MCF 10A (cell line): ENCODE data around the gene ARL6IP6. TPM values are rescaled to one million over a fixed set of nuclear protein-coding genes. Genes with fewer than 3 reads are reported as not detected.
"Not testable (repeated sequence)": the region's sequence is repeated elsewhere in the genome, so short reads cannot be mapped to it uniquely, and the experiment has no call there.

Source experiments
- BruUV-seq: library from RNA; stranded (reverse); fragments of 400-500 nt; replicated peaks from 2 replicates; lab custom pipeline; 2021; lab: Mats Ljungman, UMichigan
- CTCF ChIA-PET: fragments of 300-600 bp; sonication (Branson Sonifier 250); formaldehyde crosslinking; extraction: SDS; loops from one replicate; lab custom pipeline; 2021; ENCODE audit warnings: antibody characterized with exemption, inconsistent platforms; lab: Yijun Ruan, JAX
- POLR2A ChIA-PET: fragments of 300-600, 350-650 bp; sonication (Branson Sonifier 250); formaldehyde crosslinking; extraction: SDS; loops from one replicate; lab custom pipeline; 2020; ENCODE audit warnings: antibody characterized with exemption, inconsistent platforms; lab: Yijun Ruan, JAX
- DNase-seq: peaks from one replicate; pipeline ENCODE4 v3.0.0-alpha.2; 2018; ENCODE audit not compliant: unreplicated experiment
- H3K27ac Mint-ChIP-seq: one replicate; pipeline ENCODE4 v1.8.0; 2022; ENCODE audit warnings: mild to moderate bottlenecking, low read depth, mixed read lengths; ENCODE audit not compliant: unreplicated experiment
- H3K27me3 Mint-ChIP-seq: one replicate; pipeline ENCODE4 v1.8.0; 2022; ENCODE audit warnings: mixed read lengths; ENCODE audit not compliant: insufficient read depth, unreplicated experiment
- H3K36me3 Mint-ChIP-seq: one replicate; pipeline ENCODE4 v1.8.0; 2022; ENCODE audit warnings: mild to moderate bottlenecking, moderate library complexity, mixed read lengths; ENCODE audit not compliant: insufficient read depth, unreplicated experiment
- H3K4me1 Mint-ChIP-seq: one replicate; pipeline ENCODE4 v1.8.0; 2022; ENCODE audit warnings: mixed read lengths; ENCODE audit not compliant: insufficient read depth, unreplicated experiment
- H3K4me3 Mint-ChIP-seq: one replicate; pipeline ENCODE4 v1.8.0; 2022; ENCODE audit warnings: mild to moderate bottlenecking, moderate library complexity, mixed read lengths; ENCODE audit not compliant: unreplicated experiment
- H3K9me3 Mint-ChIP-seq: one replicate; pipeline ENCODE4 v1.8.0; 2022; ENCODE audit warnings: mixed read lengths; ENCODE audit not compliant: unreplicated experiment
- intact Hi-C: fragments of 100-400 bp; cut with micrococcal nuclease; formaldehyde crosslinking; loops from 2 replicates; pipeline ENCODE4 v1.14.1; 2022
- total RNA-seq: library from RNA; stranded (reverse); gene quantifications from 2 replicates; pipeline ENCODE4 v1.2.3, GENCODE V29; 2022
- TF ChIP-seq, protein P1 (sequence below): fragments of 200-600 bp; IDR thresholded peaks from one replicate; pipeline ENCODE4 v1.8.0; 2022; ENCODE audit warnings: antibody characterized with exemption, mild to moderate bottlenecking; ENCODE audit not compliant: unreplicated experiment

The ARL6IP6 gene
- total RNA-seq, 1 experiment from 2014 or later = 23.7 TPM

- Mint-ChIP-seq H3K9me3 (no peaks in the 10 kb centered on the region), H3K27ac (peak overlapping the region; percentile 99)
- intact Hi-C loops = loop anchor here (5.0 kb wide), 1 partner anchor 203 kb away; no protein-coding TSS in a partner anchor
Measured at GRCh38 chr2:152718909-152719645, 657 bp downstream of the ARL6IP6 start.

DNA sequence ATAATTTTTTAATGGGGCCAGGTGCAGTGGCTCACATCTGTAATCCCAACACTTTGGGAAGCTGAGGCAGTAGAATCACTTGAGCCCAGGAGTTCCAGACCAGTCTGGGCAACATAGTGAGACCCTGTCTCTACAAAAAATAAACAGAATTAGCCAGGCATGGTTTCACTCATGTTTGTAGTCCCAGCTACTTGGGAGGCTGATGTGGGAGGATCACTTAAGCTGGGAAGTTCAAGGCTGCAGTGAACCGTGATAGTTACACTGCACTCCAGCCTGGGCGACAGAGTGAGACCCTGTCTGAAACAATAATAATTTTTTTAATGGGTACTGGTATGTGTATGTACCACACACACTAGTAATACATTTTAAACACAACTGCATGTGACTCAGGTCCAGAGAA lies 2.4 kb downstream of the ARL6IP6 start:
- Mint-ChIP-seq H3K36me3 (peaks cover 25% of the 10 kb centered on the region), H3K27me3 (no peaks in the 10 kb centered on the region), H3K9me3 (no peaks in the 10 kb centered on the region), H3K27ac (peak overlapping the region; percentile 59), H3K4me1 (peaks cover 10% of the 10 kb centered on the region), H3K4me3 (peak overlapping the region; percentile 99)
- POLR2A ChIA-PET = interaction anchor here (1.2 kb wide), 2 partner anchors 8 to 338 kb away, joined by 3 to 5 read pairs; no protein-coding TSS in a partner anchor
- CTCF ChIA-PET = interaction anchor here (0.5 to 1.0 kb wide), 5 partner anchors 162 to 1035 kb away, joined by 3 to 5 read pairs (median 3); no protein-coding TSS in a partner anchor
- no TSS peak for BruUV-seq
- intact Hi-C loops = no loop called here
- TF ChIP-seq, protein P1, sequence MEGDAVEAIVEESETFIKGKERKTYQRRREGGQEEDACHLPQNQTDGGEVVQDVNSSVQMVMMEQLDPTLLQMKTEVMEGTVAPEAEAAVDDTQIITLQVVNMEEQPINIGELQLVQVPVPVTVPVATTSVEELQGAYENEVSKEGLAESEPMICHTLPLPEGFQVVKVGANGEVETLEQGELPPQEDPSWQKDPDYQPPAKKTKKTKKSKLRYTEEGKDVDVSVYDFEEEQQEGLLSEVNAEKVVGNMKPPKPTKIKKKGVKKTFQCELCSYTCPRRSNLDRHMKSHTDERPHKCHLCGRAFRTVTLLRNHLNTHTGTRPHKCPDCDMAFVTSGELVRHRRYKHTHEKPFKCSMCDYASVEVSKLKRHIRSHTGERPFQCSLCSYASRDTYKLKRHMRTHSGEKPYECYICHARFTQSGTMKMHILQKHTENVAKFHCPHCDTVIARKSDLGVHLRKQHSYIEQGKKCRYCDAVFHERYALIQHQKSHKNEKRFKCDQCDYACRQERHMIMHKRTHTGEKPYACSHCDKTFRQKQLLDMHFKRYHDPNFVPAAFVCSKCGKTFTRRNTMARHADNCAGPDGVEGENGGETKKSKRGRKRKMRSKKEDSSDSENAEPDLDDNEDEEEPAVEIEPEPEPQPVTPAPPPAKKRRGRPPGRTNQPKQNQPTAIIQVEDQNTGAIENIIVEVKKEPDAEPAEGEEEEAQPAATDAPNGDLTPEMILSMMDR = no peak
- DNase-seq = no peak

More at GRCh38 chr2:152718909-152719645, 657 bp downstream of the ARL6IP6 start:
- H3K27me3 Mint-ChIP-seq = no peaks in the 10 kb centered on the region
- peaks cover 10% of the 10 kb centered on the region for H3K4me1 Mint-ChIP-seq
- TF ChIP-seq, protein P1 = no peak
- H3K36me3 Mint-ChIP-seq = peaks cover 24% of the 10 kb centered on the region
- ChIA-PET POLR2A (interaction anchor here (0.6 to 4.3 kb wide), 8 partner anchors 7 to 641 kb away, joined by 3 to 36 read pairs (median 11); partner anchors contain the start of gene STAM2), CTCF (interaction anchor here (0.7 to 1.5 kb wide), 2 partner anchors 24 to 756 kb away, joined by 3 to 4 read pairs; no protein-coding TSS in a partner anchor)
- peak overlapping the region; percentile 99 for H3K4me3 Mint-ChIP-seq
- BruUV-seq = TSS peak; percentile 62
- DNase-seq = peak; percentile 88

GRCh38 chr2:152722639-152723038 lies 4.2 kb downstream of the ARL6IP6 start:
- DNase-seq, H3K4me3 Mint-ChIP-seq, POLR2A ChIA-PET, H3K9me3 Mint-ChIP-seq, H3K27me3 Mint-ChIP-seq, H3K27ac Mint-ChIP-seq, intact Hi-C loops, H3K4me1 Mint-ChIP-seq, BruUV-seq: not testable (repeated sequence)
- peaks cover 25% of the 10 kb centered on the region for H3K36me3 Mint-ChIP-seq
- CTCF ChIA-PET = interaction anchor here (0.6 to 0.7 kb wide), 3 partner anchors 24 to 756 kb away, joined by 3 to 4 read pairs (median 3); partner anchors contain the start of gene RPRM

DNA sequence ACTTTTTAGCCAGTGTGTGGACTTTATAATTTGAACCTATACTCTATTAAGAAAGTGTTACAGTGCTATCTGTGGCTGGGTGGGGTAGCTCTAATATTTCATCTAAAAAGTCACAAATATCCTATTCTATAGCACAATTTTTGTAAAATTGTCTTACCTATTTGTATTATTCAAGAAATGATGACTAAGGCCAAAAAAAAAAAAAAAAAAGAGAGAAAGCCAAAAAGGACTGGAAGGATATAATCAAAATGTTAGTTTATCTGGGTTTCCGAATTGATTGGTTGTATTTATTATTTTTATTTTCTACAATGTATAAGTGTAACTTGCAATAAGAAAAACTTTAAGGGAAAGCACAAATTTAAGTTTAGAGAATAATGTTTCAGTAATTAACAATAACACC lies 5.5 kb downstream of the ARL6IP6 start:
- Mint-ChIP-seq H3K27me3 (no peaks in the 10 kb centered on the region), H3K27ac (peak overlapping the region; percentile 12), H3K9me3 (no peaks in the 10 kb centered on the region), H3K36me3 (peaks cover 29% of the 10 kb centered on the region), H3K4me3 (no peak overlapping the region), H3K4me1 (peaks cover 10% of the 10 kb centered on the region)
- no peak for DNase-seq
- TF ChIP-seq, protein P1 = no peak
- intact Hi-C loops = no loop called here
- ChIA-PET POLR2A (no interaction called here), CTCF (interaction anchor here (0.7 kb wide), 1 partner anchor 567 kb away, joined by 7 read pairs; no protein-coding TSS in a partner anchor)
- no TSS peak for BruUV-seq
